UCSD-AML1 (cell line): Measurements from ENCODE around the gene ANKRD13B.

ENCODE experiments used
- DNase-seq: peaks from one replicate; lab custom pipeline; 2025; ENCODE audit not compliant: unreplicated experiment; lab: John Stamatoyannopoulos, UW

ANKRD13B gene

DNA sequence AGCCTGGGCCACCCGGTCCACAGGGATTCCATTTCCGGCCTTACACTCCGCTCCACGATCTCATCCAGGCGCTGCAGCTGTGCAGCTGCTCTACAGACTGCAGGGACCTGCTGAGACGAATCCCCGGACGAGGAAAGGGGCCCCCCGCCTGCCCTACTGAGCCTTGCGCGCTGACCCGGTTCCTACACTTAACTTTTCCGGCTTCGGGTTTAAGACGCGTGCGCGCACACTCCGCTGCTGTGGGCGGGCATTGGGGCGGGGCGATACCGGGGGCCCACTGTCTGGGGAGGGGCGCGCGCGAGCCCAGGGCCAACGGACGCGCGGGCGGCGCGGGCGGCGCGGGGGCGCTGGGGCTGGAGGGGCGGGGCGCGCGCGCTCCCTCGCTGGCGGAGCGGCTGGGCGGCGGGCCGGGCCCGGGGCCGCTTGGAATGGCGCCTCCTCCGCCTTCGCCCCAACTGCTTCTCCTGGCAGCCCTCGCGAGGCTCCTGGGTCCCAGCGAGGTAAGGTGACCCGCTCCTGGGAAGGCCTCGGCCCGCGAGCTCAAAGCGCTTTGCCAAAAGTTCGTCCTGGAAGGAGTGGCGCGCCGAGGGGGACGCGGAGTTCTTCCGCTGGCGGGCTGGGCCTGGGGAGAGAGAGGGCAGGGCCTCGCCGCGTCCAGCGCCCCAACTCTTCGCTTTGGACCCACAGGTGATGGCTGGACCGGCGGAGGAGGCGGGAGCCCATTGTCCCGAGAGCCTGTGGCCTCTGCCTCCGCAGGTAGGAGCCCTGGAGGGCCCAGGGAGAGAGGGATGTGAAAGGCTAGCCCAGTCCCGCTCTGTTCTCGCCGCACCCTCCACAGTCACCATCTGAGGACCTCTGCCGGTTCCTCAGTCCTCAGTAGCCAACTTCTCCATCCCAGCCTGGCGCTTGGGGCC is 24.3 kb upstream of the ANKRD13B start, which contains the start of gene TP53I13:
Gene TP53I13, plus strand, starts transcription at position 371 of the 914 bp plus-strand sequence. Its CDS starts 58 bp downstream, at position 429.
- peak; percentile 90 for DNase-seq

DNA sequence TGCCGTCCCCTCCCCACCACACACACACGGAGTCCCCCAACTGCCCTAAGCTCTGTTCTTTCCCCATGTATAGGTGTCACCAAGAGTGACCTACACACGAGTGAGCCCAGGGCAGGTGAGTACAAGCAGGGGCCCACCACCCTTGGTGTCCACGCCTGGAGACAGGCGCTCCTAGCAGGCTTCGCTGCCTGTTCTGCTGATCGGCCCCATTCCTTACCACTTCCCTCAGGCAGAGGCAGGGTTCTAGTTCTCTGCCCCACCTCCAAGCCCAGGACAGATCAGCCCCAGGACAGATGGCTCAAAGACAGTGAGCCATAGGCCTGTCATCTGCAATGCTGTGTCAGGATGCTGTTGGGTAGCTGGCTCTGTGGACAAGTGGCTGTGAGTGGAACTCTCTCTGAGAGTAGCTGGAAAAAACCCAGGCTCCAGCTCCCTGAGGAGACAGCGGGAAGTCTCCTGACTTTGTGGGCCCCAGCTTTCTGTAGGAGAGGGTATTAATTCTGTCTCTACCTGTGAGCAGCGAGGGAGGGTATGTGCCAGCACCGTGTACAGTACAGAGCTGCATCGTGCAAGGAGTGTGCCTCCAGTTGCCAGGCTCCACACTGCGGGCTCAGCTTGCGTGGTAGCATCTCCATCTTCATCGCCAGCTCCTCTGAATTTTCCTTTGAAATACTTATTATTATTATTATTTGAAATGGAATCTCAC is 23.5 kb upstream of the ANKRD13B start:
- DNase-seq, result no peak

DNA sequence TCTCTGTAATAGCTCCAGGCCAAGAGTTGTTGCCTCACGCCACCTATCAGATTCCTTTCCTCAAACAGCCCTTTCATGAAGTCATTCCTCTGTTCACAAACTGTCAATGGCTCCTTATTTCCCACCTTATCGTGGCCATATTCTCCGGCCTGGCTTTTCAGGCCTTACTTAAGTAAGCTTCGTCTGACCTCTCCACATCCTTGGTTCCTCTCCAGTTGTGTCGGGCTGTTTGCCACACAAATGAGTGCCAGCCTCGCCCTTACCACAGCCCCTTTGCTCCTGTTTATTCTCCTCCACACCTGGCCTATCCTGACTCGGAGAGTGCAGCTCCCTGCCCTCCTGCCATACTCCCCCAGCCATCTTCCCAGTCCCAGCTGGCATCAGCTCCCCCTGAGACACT is 22.4 kb upstream of the ANKRD13B start:
- no peak for DNase-seq

DNA sequence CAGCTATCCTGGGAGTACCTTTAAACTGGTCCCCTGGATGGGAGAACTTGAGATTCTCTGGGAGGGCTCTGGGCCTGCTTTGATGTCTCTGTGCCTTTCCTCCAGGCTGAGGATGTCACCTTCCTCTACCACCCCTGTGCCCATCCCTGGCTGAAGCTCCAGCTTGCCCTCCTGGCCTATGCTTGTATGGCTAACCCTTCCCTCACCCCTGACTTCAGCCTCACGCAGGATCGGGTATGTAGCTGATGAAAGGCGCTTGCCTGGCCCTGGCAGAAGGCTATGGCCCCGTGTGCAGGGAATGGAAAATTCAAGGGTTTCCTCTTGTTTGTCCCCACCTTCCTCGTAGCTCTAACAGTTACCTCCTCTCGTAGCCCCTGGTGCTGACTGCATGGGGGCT is 21.4 kb upstream of the ANKRD13B start:
- no peak for DNase-seq

DNA sequence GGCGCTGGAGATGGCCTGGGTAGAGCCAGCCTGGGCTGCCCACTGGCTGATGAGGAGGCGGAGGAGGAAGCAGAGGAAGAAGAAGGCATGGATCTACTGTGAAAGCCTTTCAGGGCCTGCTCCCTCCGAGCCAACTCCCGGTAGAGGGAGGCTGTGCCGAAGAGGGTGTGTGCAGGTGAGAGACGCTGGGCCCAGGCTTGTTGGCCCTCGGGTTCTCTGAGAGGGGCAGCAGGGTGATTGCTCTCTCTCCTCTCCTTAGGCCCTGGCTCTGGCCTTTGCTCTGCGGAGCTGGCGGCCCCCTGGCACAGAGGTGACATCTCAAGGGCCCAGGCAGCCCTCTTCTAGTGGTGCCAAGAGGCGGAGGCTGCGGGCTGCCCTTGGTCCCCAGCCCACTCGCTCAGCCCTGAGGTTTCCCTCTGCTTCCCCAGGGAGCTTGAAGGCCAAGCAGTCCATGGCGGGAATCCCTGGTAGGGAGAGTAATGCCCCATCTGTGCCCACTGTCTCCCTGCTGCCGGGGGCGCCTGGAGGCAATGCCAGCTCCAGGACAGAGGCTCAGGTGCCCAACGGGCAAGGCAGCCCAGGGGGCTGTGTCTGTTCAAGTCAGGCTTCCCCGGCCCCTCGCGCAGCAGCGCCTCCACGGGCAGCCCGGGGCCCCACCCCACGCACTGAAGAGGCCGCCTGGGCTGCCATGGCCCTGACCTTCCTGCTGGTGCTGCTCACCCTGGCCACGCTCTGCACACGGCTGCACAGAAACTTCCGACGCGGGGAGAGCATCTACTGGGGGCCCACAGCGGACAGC is 20.9 kb upstream of the ANKRD13B start:
- DNase-seq, result no peak

DNA sequence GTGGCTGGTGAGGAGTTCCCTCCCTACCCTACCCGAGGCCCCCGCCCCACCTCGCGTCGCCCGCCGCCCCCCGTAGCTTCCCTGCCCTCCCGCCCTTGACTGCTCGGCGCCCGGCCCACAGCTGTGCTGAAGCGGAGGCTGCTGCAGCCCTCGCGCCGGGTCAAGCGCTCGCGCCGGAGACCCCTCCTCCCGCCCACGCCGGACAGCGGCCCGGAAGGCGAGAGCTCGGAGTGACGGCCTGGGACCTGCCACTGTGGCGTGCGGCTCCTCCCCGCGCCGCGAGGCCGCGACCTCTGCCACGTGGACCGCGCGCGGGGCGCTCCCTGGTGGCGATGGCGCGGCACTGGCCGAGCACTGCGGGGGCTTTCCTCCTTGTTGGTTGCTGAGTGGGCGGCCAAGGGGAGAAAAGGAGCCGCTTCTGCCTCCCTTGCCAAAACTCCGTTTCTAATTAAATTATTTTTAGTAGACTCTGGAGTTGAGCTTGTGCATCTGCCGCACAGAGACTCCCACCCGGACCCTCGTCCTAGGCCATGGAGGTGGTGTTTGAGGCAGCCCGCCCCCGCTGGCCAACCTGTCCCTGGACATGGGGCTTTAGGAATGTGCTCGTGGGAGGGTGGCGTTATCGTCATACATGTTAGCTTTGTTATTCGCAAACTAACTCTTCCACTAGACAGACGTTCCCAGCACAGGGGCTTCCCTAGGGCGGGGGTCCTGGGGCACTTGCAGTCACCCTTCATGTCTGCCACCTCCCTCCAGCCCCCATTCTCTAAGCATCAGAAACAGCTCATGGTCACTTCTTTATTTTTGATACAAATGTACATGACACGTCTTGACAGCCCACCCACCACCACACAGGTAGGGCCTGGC is 20.0 kb upstream of the ANKRD13B start:
- no peak for DNase-seq

DNA sequence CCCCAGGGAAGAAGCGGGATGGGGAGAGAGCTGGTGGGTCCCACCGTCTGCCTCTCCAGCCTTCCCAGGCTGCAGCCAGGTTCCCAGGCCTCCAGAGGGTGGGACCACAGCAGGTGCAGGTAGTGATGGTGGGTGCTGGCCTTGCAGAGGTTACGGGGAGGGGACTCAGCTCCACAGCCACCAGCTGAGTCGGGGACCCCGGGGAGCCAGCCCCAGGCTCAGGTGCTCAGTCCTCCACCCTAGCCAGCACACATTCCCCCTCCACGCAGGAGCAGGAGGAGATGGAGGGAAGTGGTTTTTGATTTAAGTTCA is 19.4 kb upstream of the ANKRD13B start:
- DNase-seq, result no peak

DNA sequence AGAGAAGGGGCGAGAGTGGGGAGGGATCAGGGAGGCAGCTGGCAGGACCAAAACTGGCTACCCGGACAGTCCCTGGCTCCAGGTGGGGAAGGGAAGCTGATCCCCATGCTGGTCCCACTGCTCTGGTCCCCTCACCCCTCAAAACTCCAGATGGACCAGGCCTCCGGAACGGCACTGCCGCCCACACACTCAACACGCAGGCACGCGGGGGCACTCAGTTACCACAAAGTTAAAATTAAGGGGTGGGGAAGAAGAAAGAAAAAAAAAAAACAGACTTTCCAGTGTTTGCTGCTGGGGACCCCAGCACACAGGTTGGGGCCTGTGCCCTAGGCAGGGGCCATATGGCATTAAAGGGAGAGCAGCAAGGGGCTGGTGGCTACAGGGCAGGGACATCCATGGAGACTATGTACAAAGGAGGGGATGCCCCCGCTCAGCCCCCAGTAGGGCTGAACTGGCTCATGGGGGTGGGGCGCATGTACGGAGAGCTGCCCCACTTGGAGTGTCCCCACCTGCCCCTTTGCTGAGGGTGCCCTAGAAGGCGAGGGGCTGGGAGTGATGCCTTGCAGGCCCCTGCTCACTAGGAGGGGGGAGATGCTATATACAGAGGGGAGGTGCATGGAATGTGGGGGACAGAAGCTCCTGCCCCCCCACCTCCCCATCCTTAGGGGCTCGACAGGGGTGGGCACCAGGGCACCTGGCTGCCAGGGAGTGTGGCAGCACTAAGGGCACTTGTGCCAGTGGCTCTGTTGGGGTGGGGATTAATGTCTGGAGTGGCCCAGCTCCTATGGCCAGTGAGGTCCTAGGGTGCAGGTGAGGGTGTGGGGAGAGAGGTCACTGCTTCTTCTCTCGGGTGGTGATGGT is 18.8 kb upstream of the ANKRD13B start:
- DNase-seq, result no peak

DNA sequence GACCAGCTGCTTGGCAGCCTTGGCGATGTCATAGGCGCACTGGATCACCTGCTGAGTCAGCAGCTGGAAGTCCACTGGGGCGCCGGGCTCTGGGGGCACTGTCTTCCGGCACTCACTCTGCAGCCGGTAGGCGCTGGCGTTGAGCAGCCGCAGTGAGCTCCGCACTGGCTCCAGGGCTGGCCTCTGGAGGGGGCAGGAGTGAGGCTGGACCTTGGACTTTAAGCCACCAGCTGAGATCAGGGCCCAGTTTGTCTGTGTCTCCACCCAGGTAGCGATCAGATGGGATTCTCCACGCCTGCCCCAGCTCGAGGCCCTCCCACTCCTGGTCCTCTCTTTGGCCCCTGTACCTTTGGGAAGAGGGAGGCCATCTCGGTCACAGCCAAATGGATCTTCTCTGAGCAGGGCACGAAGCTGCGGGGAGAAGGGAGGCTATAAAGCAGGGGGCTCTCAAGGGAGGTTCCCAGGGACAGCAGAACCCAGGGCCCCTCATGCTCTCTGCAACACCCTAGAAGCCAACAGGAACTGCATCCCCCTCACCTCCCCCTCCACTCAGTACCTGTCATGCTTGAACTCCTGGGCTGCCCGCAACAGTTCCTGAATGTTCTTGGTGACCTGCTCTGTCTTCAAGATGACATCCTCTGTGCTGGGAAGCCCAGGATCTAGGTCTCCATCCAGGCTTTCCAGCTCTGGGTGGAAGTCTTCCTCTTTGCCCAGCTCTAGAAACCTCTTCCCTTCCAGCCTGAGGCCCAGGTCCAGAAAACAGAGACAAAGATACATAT is 18.0 kb upstream of the ANKRD13B start:
- DNase-seq, result no peak

DNA sequence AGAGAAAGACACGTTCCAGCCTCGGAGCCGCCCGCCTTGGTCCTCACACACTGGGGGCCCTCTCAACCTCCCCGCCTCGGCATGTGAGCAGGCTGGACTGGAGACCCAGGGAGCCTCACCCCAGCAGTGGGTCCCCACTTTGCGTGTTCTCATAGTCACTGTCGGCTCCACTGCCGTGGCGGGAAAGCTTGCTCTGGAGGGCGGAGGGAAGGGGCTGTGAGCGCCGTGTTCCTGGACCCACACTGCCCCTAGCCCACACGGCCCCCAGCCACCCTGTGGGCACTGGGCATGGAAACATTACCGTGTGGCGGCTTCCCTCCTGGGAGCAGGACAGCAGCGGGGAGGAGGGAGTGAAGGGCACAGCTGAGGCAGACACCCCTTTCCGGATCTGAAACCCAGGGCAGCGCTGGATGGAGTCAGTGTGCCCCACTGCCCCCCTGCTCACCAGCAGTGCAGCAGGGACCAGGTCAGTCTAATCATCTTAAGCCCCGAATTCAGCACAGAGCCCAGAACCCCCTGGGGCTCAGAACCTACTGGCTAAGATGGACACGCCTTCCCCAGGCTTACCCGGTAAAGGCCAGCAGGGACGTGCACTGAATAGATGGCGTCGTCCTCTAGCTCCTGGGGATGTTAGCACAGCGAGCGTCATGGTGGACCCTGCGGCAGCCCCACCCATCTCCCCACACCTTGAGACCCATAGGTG is 17.3 kb upstream of the ANKRD13B start:
- no peak for DNase-seq

DNA sequence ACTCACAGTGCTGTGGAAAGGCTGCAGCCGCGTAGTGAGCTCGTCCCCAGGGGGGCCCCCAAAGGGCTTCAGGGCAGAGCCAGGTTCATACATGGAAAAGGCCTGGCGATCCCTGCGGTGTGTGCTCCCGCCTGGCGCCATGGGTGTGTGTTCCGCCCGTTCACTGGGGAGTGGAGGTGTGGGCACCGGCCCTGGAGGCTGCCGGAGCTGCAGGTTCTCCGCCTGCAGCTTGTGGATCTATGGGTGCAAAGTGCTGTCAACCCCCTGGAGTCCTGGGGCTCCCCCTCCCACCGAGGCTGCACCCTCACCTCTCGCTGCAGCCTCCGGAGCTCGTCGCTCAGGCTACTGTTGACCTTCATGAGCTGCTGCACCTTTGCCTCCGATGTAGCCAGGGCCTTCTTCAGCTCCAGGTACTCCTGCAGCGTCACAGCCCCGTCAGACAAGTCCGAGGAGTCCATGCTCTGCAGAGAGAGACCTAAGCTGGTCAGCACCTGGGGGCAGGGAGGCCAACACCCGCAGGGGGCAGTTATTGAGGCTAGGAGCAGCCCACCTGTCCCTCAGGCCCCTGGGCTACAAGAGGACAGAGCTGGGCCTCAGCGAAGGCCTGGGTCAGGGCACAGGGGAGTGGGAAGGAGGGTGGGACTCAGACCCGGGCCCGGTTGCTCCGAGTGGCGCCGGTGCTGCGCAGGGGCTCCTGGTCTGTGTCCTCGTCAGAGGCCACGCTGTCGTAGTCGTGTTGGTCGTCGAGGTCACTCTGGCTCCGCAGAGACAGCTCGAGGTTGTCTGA is 16.5 kb upstream of the ANKRD13B start:
- no peak for DNase-seq

DNA sequence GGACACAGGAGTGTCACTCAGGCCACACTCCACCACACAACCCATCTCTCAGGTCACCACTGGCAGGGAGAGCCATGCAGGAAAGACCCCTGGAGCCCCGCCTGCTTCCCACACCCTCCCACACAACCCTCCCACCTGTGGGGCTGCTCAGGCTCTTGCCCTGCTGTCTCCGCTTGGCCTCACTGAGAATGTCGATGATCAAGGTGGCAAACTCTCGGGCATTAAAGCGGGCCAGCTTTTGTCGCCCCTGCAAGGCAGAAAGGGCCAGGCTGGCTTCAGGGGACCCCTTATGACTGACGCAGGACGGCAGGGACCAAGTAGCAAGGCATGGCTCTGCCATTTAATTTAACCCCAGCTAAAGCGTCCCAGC is 15.9 kb upstream of the ANKRD13B start:
- no peak for DNase-seq

DNA sequence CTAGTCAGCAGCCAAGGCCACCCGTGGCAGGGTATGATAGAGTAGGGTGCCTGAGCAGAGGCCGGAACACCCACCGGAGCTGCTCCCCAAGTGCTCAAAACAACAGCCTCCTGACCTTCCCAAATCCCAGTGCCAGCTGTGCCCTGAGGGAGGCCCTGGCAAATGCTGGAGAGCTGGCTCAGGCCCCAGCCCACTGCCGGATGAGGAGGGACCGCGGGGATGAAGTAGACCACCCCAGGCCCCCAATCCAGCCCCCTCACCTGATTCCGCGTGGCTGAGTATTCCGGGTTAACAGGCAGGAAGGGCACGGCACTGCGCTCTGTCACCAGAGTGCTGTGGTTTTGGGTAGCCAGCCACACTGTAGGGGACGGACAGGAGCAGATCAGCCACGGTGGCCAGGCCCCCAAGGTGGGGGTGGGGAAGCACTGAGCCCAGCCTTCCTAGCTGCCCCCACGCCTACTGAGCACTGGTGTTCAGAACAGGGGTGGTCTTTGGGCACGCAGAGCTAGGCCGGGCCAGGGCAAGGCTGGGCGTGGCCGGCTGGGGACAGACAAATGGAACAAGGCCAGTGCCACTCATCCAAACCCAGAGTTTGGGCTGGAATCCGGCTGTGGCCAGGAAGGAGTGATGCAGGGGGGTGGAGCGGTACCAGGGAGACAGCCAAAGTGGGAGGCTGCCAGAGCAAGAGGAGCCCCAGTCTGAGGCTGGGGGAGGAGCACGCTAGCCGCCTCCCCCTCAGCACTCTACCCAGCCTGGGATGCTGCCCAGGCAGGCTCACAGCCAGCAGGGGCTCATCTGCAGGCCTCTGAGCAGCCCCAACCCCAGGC is 15.3 kb upstream of the ANKRD13B start:
- DNase-seq, result no peak

DNA sequence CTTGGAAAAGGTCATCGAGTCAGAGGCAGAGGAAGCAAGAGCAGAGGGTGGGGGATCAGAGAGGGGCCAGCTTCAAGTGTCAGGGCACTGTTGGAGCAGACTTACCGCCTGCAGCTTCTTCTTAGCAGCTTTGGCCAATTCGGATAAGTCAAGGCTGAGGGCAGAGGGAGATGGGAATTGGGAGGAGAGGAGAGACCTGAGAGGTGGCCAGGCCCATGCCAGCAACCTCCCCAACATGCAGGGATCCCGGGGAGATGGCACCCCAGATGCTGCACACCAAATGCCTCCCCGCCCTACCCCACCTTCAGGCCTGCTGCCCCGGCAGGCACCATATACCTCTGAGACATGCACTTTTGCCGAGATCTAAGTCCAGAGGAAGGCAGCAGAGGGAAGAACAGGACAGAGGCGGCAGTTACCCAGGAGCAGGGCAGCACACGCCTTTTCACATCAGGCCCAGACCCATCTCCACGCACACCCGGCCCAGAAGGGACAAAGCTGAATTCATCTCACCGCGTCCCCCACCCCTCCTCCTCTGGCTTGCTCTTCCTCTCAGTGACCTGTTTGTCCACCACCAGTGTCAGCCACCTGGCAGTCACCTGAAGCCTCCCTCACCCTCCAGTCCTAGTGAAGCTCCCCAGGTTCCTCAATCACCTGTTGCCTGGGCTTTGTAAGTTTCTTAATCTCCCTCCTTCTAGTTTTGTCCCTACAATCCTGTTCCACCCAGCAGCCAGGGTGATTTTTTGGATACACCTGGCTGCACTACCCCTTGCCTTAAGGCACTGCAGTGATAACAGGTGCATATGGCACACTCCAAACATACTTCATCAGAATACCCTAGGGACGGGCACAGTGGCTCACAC is 14.1 kb upstream of the ANKRD13B start:
- no peak for DNase-seq

DNA sequence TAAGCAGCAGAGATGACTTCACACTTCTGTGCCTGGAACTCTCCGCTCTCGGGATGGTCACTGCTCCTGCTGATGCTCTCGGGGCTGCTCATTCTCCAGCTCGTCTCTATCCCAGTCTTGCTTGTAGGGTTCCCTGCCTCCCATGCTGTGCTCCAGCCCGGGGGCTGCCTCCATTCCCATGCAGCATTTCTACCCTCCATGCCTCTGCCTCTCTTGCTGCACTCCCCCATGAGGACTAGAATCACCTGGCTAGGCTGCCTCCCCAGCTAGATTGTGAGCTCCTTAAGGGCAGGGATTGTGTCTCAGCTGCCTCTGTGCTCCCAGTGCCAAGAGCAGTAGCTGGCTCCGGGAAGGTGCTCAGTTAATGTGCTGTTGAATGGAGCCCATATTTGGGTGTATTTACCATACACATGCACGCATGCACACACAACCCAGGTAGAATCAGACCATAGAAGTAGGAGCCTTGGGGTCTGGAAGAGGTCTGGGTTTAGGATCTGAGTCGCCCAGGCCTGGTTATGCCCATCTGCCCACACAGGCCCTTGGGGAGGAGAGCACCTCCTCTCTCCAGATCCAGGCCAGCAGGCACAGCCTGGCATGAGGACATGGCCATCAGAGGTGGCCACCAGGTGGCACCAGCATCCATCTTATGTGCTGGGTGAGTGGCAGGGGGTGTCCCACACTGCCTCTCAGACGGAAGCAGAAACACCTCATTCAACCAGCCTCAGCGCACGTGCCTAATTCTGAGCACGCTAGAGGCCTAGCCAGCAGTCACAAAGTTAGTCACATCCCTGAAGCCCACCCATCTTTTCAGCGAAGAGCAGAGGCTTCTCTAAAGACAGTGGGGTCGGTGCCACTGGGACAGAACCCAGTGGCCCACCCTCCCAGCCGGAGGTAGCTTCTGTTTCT is 12.8 kb upstream of the ANKRD13B start:
- DNase-seq, result peak; percentile 81
